LHCN-M2 (cell line): Measurements from ENCODE around the gene KRTAP12-2. TPM values are rescaled to one million over a fixed set of nuclear protein-coding genes. Genes with fewer than 3 reads are reported as not detected.
"Not testable (repeated sequence)": the region's sequence is repeated elsewhere in the genome, so short reads cannot be mapped to it uniquely, and the experiment has no call there.

ENCODE experiments used
- DNase-seq: peaks from one replicate; pipeline ENCODE4 v3.0.0-alpha.2; 2012; ENCODE audit warnings: low read depth
- total RNA-seq: library from RNA; depleted of rRNA; stranded (reverse); fragments of >200 nt; gene quantifications from 2 replicates; pipeline ENCODE4 v1.2.3, GENCODE V29; 2014

Gene KRTAP12-2
- total RNA-seq, 1 experiment from 2014 or later: not detected

DNA sequence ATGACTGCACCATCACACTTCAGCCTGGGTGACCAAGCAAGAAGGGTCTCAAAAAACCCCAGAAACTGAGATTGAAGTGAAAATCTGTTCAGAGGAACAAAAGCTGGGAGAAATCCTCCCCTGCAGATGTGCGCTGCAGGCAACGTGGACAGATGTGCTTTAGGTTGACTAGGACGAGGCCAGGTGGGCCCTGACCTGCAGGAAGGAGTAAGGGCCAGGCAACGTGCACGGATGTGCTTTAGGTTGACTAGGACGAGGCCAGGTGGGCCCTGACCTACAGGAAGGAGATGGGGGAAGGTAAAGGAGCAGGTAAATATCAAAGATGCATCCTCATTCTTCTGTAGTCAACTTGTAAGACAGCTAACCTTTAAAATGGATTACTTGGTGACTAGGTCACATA is 17.8 kb upstream of the KRTAP12-2 start:
- DNase-seq: no peak

DNA sequence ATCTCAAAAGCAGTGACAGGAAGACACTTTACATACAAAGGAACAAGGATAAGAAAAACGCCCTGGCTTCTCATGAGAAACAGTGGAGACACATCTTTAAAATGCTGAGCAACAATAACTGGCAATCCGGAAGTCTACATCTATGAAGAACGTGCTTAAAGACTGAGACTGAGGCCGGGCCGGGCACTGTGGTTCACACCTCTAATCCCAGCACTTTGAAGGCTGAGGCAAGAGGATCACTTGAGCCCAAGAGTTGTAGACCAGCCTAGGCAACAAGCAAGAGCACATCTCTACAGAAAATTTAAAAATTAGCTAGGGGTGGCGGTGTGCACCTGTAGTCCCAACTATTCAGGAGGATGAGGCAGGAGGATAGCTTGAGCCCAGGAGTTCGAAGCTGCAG is 17.4 kb upstream of the KRTAP12-2 start:
- DNase-seq: no peak

GRCh38 chr21:44682580-44683151 is 15.9 kb upstream of the KRTAP12-2 start:
- no peak for DNase-seq

GRCh38 chr21:44681861-44682579 is 15.3 kb upstream of the KRTAP12-2 start, which contains the start of gene KRTAP12-1:
TSS of gene KRTAP12-1 (minus strand) at chr21:44682163. CDS start at chr21:44682123, 40 bp downstream.
- no peak for DNase-seq

DNA sequence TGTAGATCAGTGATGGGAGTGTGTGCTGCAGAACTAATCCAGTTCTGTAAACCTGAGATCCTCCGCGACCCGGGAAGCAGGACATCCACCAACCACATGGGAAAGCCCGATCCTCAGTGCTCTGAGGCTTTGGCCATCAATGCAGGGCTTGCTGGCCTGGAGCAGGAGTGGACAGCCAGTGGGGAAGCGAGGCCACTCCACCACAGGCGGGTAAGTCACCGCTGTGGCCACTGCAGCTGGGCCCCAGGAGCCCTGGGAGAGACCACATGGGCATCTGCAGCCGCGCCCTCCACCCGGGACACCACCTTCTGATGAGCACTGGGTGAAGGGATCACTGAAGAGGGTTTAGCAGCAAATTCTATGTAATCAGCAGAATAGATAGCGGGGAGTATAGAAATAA is 14.4 kb upstream of the KRTAP12-2 start:
- no peak for DNase-seq

DNA sequence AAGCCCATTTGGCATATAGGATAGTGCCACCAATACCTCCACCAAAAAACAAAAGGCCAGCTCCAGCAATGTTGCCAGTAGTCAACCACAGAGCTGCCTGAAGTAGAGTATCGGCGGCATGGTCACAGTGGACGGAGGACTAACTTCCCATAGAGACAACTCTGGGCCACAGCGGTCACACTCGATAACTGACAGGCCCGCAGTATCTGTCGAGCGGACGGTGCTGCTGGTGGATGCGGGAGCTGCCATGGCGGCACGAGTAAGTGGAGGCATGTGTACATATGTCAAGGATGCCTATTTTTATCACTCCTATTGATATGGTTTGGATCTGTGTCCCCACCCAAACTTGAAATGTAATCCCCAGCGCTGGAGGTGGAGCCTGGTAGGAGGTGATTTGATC is 11.2 kb upstream of the KRTAP12-2 start:
- no peak for DNase-seq

- no peak for DNase-seq
Observed at GRCh38 chr21:44671911-44672310, 5.2 kb upstream of the KRTAP12-2 start.

GRCh38 chr21:44670642-44671432 is 4.1 kb upstream of the KRTAP12-2 start:
- DNase-seq: no peak

GRCh38 chr21:44667612-44668011 is 885 bp upstream of the KRTAP12-2 start:
- DNase-seq: no peak

DNA sequence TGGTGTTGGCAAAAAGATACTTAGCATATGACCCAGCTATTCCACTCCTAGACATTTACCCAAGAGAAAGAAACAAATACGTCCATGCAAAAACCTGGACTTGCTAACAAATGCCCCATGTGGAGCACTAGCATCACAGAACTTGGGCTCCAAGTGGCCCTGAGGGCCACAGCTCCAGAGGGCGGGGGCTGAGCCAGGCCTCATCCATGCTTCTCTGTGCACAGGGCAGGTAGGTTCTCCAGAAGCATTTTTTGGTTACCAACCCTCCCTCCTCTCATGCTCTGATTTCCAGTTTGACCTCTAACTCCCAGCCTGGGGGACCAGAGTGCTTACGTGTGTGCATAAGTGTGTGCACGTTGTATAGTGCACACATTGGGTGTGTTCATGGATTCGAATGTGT is 2.0 kb downstream of the KRTAP12-2 start:
- DNase-seq: no peak

DNA sequence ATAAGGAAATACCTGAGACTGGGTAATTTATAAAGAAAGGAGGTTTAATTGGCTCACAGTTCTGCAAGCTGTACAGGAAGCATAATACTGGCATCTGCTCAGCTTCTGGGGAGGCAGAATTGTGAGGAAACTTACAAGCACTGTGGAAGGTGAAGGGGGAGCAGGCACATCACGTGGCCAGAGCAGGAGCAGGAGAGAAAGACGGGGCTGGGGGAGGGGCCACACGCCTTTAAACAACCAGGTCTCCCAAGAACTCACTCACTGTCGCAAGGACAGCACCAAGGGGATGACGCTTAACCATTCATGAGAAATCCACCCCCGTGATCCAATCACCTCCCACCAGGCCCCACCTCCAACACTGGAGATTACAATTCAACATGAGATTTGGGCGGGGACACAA is 5.2 kb downstream of the KRTAP12-2 start:
- DNase-seq: not testable (repeated sequence)

DNA sequence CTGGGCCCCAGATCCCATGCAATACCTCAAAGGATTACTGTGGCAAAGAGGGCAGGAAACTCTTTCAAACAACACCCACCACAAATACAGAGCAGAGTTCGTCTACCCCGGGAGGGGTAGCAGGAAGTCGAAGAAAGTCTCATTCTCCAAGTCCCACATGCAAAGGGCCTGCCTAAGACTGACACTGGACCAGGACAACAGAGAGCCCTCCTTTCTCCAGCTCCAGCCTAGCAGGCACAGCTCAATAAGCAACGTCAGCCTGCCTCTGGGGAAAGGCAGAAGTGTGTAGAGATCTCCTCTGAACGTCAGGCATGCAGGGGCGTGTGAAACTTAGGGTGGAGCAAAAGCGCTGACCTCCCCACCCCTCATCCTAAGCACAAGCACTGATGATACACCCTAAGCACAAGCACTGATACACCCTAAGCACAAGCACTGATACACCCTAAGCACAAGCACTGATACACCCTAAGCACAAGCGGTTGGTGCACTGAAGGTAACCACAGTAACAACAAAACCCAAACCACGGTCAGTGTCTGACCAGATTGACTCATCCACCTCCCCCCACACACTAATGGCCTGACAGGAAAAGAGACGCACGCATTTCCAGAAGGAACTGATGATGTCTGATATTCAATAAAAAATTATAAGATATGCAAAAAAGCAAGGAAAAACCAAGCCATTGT is 7.7 kb downstream of the KRTAP12-2 start:
- DNase-seq: no peak

GRCh38 chr21:44658541-44658910 is 8.2 kb downstream of the KRTAP12-2 start:
- DNase-seq: no peak

- DNase-seq: no peak
Observed at GRCh38 chr21:44657635-44658540, 8.8 kb downstream of the KRTAP12-2 start, which contains the start of gene KRTAP12-3. TSS of gene KRTAP12-3 (plus strand) at chr21:44657932. CDS start at chr21:44657980, 48 bp downstream.

- no peak for DNase-seq
Observed at GRCh38 chr21:44656868-44657267, 9.9 kb downstream of the KRTAP12-2 start.

DNA sequence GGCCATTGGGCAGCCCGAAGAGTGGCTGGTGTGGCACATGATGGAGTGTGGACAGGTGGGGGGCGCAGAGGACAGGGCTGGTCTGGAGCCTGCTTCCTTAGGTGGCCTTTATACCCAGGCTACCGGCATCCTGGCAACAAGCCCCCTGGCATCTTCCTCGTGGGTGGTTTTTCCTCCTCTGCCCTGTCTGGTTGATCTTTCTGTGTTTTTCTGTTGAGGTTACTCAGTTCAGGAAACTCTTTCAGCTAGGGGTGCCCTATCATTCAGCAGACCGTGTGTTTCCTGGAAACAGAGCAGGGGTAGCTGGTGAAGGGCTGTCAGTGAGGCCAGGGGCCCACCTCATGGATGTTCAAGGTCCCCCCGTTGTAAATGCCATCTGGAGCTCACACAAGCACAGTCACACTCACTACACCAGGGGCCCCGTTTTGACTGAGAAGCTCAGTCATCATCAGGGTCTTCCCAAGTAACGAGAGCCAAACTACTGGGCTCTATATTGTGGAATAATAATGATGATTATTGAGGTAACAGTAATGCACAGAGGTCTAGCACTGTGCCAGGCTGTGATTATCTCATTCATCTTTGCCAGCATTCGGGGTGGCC is 12.1 kb downstream of the KRTAP12-2 start, which contains the start of gene KRTAP12-4:
TSS of gene KRTAP12-4 (minus strand) at position 84 of the 600 bp plus-strand sequence. CDS start at position 39, 45 bp downstream.
- DNase-seq: no peak

GRCh38 chr21:44653656-44654575 is 12.8 kb downstream of the KRTAP12-2 start:
- DNase-seq: no peak

DNA sequence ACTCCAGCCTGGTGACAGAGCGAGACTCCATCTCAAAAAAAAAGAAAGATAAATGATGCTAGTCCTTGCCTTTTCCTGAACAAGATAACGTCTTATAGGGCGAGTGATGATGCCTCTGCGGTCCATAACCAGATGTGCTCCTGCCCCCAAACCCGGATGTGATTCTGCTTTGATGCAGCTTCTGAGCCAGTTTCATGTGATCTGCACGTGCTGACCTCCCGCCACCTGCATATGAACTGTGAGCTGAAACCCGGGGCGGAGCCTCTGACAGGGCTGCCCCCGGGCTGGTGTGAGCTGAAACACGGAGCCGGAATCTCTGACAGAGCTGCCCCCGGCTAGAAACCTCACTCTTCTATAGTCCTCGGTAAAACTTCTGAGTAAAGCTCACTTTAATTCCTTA is 13.6 kb downstream of the KRTAP12-2 start:
- no peak for DNase-seq
